GM19395 (cell line): ENCODE measurements around the gene VCAN.
"Not testable (repeated sequence)": the region's sequence is repeated elsewhere in the genome, so short reads cannot be mapped to it uniquely, and the experiment has no call there.

Source experiments
- ATAC-seq: cut with Tn5 transposase; IDR thresholded peaks from one replicate; pipeline ENCODE4 v1.9.1; 2021; ENCODE audit warnings: mild to moderate bottlenecking, moderate library complexity; ENCODE audit not compliant: unreplicated experiment

Gene VCAN

GRCh38 chr5:83471405-83472212 lies at the start of gene VCAN:
Gene VCAN (plus strand): TSS chr5:83471744. CDS start chr5:83483519, 11,775 bp downstream.
- ATAC-seq: no peak

GRCh38 chr5:83422284-83422683 lies 49.3 kb upstream of the VCAN start:
- ATAC-seq: no peak

GRCh38 chr5:83426855-83427254 lies 44.7 kb upstream of the VCAN start:
- peak; percentile 59 for ATAC-seq

- ATAC-seq: no peak
Observed at GRCh38 chr5:83428126-83428525, 43.4 kb upstream of the VCAN start.

- ATAC-seq: no peak
Observed at GRCh38 chr5:83428890-83429289, 42.7 kb upstream of the VCAN start.

GRCh38 chr5:83430130-83431010 lies 41.2 kb upstream of the VCAN start:
- peak; percentile 85 for ATAC-seq

GRCh38 chr5:83433891-83434290 lies 37.7 kb upstream of the VCAN start:
- ATAC-seq: no peak

- ATAC-seq: no peak
Observed at GRCh38 chr5:83434946-83435345, 36.6 kb upstream of the VCAN start.

GRCh38 chr5:83436276-83436675 lies 35.3 kb upstream of the VCAN start:
- no peak for ATAC-seq

- ATAC-seq: not testable (repeated sequence)
Observed at GRCh38 chr5:83437697-83438096, 33.8 kb upstream of the VCAN start.

GRCh38 chr5:83440826-83441225 lies 30.7 kb upstream of the VCAN start:
- ATAC-seq: no peak

GRCh38 chr5:83441747-83442146 lies 29.8 kb upstream of the VCAN start:
- peak; percentile 90 for ATAC-seq

- ATAC-seq: no peak
Observed at GRCh38 chr5:83443534-83443933, 28.0 kb upstream of the VCAN start.

GRCh38 chr5:83444445-83444844 lies 27.1 kb upstream of the VCAN start:
- ATAC-seq: no peak

- ATAC-seq: no peak
Observed at GRCh38 chr5:83446253-83446947, 25.1 kb upstream of the VCAN start.

- ATAC-seq: no peak
Observed at GRCh38 chr5:83447533-83447932, 24.0 kb upstream of the VCAN start.

- no peak for ATAC-seq
Observed at GRCh38 chr5:83450183-83450966, 21.2 kb upstream of the VCAN start.

GRCh38 chr5:83450967-83451248 lies 20.6 kb upstream of the VCAN start:
- ATAC-seq: no peak

- ATAC-seq: no peak
Observed at GRCh38 chr5:83451955-83452354, 19.6 kb upstream of the VCAN start.

GRCh38 chr5:83453937-83454336 lies 17.6 kb upstream of the VCAN start:
- ATAC-seq: no peak

GRCh38 chr5:83464261-83464660 lies 7.3 kb upstream of the VCAN start:
- ATAC-seq: no peak
